IPS-NIHi7 (cell line): ENCODE data around the gene FARP1.

ENCODE experiments used
- DNase-seq: peaks from one replicate; pipeline ENCODE4 v3.0.0; 2012; ENCODE audit warnings: mixed read lengths; ENCODE audit errors: extremely low spot score

FARP1 gene

GRCh38 chr13:98285852-98286594 lies 143.1 kb downstream of the FARP1 start:
- DNase-seq, result no peak

DNA sequence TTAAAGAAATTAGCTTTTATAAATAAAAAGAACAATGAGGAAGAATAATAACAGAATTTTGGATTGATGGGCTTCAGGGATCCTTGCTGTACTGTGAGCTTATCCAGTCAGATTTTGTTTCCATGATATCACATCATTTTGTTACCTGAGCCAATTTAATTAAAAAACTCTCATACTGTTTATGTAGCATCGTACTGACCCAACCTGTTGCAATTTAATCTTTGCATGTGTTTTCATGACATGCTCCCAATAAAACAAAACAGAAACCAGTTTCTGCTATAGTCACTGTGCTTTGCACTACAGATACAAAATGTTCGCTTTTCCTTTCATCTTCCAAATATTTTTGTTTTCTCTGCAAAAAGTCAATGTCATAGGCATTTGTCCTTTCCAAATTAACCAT lies 143.9 kb downstream of the FARP1 start:
- DNase-seq, result no peak

- DNase-seq, result no peak
Measured at GRCh38 chr13:98288211-98288610, 145.3 kb downstream of the FARP1 start.

- DNase-seq, result no peak
Measured at GRCh38 chr13:98289339-98289945, 146.5 kb downstream of the FARP1 start.

- no peak for DNase-seq
Measured at GRCh38 chr13:98290261-98290660, 147.4 kb downstream of the FARP1 start.

DNA sequence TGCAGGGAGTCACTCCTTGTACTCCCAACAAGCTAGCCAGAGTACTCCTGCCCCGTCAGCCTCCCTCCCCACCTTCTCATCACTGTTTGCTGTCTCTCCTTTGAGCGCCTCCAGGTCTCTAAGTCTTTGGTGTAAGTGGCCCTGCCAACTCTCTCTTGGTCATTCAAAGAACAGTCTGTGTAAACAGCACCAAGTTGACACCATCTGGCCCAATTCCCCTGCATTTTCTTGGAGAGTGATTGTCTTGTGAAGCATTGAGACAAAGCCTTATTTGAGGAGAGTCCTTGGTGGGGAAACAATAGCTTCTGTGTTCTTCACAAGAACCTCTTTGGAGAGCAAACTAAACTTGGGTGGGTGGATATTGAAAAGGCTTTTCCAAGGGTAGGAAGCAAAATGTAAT lies 148.8 kb downstream of the FARP1 start:
- DNase-seq, result no peak

DNA sequence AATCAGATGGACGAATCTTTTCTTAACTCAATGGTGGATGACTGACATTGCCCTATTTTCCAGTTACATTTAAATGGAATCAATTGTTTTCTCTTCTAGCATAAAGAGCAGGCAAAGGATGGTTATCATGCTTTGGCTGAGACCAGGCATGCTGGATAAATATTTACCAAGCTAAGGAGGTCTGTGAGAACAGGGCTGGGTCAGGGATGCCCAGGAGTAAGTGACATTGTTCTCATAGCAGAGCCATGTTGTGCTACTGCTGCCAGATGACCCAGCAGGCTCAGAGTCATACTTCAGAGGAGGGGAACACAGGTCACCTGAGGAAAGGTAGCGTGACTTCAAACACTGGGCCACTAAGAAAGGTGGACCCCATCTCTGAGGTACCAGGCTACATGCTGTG lies 150.2 kb downstream of the FARP1 start:
- no peak for DNase-seq

GRCh38 chr13:98293570-98294142 lies 150.8 kb downstream of the FARP1 start:
- no peak for DNase-seq

DNA sequence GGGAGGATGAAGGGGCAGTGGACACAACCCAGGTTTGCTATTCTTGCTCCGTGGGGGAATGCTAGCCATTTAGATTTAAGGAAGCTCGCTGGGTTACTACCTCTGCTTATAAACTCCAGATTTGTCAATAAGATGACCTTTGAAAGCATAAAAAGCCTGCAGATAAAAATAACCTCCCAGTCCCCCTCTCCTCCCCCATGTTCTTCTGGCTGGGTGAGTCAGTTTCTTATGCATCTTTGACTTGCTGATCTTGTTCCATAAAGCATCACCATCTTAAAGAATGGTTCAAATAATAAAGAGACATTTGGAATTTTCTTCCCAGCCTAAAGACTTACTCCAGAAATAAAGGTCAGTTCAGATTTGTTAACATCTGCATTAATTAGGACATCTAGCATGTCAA lies 152.5 kb downstream of the FARP1 start:
- no peak for DNase-seq

- no peak for DNase-seq
Measured at GRCh38 chr13:98297051-98297450, 154.2 kb downstream of the FARP1 start.

GRCh38 chr13:98297745-98298144 lies 154.9 kb downstream of the FARP1 start:
- no peak for DNase-seq

- no peak for DNase-seq
Measured at GRCh38 chr13:98298599-98298998, 155.7 kb downstream of the FARP1 start.

DNA sequence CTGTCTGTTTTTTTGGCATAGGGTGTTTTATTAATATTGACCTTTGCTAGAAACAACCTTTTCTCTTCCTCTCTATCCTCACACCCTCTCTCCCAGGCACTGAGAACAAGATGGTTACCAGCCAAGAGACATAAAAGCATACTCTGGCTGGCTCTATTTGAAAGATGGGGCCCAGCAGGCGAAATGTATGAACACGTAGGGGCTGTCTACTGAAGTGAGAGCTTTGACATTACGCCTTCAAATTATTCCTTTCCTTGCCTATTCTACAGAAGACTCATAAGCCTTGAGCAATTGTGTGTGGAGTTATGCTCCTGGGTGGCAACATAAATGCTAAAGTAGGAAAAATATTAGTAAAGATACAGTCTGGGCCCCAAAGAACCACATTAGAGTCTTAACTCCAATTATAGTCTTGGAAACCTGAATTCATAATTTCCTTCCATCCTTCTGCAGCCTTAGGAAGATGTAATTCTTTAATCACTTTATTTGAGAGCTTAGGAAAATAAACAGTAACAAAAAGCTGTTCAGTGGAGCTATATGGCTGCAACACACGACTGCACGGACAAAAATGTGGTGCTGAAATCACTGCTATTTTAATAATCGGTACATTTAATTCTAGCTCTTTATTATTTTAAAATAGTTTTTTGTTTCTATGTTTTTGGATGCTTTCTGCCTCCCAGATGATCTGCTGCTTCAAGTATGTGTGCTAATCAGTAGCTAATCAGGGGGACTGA lies 156.5 kb downstream of the FARP1 start:
- DNase-seq, result no peak

DNA sequence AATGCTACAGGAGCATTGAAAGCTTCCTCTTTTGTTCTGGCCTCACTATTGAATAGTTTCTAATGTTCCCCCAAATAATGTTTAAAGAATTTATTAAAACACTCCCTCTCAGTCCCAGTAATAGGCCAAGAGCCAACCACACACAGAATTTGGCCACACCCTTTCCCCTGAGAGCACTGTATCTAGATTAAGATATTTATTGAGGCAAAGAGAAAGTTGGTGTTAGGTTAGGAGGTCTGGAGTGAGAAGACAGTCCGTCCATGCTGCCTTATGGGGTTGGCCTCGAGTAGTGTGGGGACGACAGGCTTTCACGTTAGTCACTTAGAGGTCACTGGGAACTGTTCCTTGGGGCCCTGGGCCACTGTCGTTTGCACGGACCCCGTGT lies 157.1 kb downstream of the FARP1 start:
- DNase-seq, result no peak

- no peak for DNase-seq
Measured at GRCh38 chr13:98300956-98301641, 158.2 kb downstream of the FARP1 start.

DNA sequence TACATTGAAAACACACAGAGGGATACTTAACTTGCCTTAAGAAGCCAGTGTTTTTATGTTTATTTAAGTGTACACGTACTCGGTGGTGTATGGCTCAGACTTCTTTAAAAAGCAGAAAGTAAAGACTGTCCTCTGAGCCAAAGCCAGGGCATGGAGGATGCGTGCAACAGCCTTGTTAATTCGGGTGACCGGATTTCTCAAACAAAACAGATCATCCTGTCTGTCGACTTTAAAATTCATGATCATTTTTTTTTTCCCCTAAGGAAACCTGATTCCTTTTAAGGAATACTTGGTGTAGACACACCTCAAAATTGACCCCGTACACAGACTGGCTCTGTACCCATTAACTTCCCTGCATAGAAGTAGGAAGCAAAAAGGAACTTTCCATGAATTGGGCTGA lies 158.8 kb downstream of the FARP1 start:
- no peak for DNase-seq

DNA sequence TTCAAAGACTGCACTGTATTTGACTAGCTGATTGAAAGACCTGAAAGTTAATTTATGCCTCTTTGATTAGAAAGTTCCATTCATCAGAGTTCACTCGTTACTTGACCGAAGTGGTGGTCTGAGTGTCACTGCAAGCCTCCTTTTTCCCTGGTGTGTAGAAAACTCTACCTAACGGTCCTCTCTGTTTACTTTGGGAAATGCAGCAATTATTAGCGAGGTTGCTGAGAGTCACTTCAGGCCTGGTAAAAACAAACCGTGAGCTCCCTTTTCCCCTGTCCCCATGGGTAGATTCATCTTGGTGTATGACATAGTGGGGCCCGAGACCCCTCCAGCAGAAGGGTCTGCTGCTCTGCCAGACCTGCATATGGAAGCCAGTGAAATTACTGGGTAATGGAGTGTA lies 161.0 kb downstream of the FARP1 start:
- DNase-seq, result no peak

DNA sequence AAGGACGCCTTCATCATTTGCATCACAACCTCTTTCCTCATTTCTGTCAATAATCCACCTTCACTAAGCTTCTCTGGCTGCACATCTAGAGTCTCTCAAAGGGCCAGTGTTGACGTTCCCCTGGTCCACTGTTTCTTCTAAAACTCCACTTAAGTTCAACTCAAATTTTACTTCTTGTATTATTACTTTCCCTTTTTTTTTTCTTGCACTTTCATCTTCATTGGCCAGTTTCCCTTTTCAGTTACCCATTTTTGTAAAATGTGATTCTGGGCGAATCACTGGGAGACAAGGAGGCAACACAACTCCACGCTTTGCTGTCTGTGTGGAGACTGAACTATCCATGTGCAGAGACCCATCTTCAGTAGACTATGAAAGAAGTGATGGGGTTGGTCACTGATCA lies 162.8 kb downstream of the FARP1 start:
- no peak for DNase-seq

DNA sequence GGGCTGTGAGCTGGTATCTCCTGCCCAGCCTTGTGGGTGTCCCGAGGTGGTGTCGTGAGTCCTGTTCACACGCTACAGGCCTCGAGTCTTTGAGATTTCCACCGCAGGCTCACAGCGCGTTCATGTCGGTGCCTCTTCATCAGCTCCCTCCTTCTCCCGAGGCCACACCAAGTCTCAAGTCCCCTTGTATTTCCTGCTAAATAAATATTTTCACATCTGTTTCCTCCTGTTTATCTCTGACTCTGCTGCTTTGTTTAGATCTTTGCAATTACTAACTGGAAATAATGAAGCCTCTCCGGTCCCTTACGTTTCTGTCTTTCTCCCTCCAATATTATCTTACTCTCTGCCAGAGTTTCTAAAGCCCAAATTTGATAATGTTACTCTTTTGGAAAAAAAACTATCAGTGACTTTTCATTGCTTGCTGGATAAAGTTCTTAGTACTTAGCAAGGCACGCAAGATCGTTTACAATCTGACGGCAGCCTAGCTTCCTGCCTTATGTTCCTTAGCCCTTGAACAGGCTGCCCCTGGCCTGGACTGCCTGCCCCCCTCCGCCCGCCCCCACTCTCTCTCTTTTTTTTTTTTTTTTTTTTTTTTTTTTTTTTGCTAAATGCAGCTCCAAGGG lies 164.7 kb downstream of the FARP1 start:
- DNase-seq, result no peak

GRCh38 chr13:98308086-98308911 lies 165.4 kb downstream of the FARP1 start:
- no peak for DNase-seq
